HepG2 (cell line): ENCODE results near the gene PLA2R1.

Experiments used
- CTCF ChIP-seq: sonication (generic); formaldehyde crosslinking; IDR thresholded peaks from 2 replicates; pipeline ENCODE4 v1.5.0; 2020; ENCODE audit warnings: mild to moderate bottlenecking, missing genetic modification reagents, moderate library complexity
- HBP1 ChIP-seq: IDR thresholded peaks from 2 replicates; pipeline ENCODE4 v1.6.1; 2016; ENCODE audit warnings: low read depth, control low read depth
- SIN3A ChIP-seq: IDR thresholded peaks from 2 replicates; pipeline ENCODE4 v1.6.1; 2011; ENCODE audit warnings: low read depth, mild to moderate bottlenecking, control low read depth, low read length, borderline replicate concordance
- ZNF274 ChIP-seq: sonication (generic); formaldehyde crosslinking; IDR thresholded peaks from 2 replicates; pipeline ENCODE4 v1.5.1; 2020; ENCODE audit warnings: mild to moderate bottlenecking, missing genetic modification reagents
- ZNF296 ChIP-seq: sonication (generic); formaldehyde crosslinking; conservative IDR thresholded peaks from 2 replicates; pipeline ENCODE4 v1.5.0; 2020; ENCODE audit warnings: mild to moderate bottlenecking, missing genetic modification reagents
- ZNF572 ChIP-seq: sonication (generic); formaldehyde crosslinking; IDR thresholded peaks from 2 replicates; pipeline ENCODE4 v1.5.1; 2020; ENCODE audit warnings: mild to moderate bottlenecking, missing genetic modification reagents
- TF ChIP-seq, protein P1 (sequence below): sonication (generic); formaldehyde crosslinking; IDR thresholded peaks from 2 replicates; pipeline ENCODE4 v1.9.0; 2022; ENCODE audit warnings: missing genetic modification reagents, mild to moderate bottlenecking, borderline replicate concordance
- TF ChIP-seq, protein P2 (sequence below): sonication (generic); formaldehyde crosslinking; IDR thresholded peaks from 2 replicates; pipeline ENCODE4 v1.4.0; 2020; ENCODE audit warnings: low read depth, mild to moderate bottlenecking, missing genetic modification reagents

GRCh38 chr2:160010361-160011145 is 51.9 kb downstream of the PLA2R1 start:
- TF ChIP-seq HBP1 (no peak), ZNF296 (CRISPR knock-in tag) (no peak), CTCF (no peak), ZNF572 (CRISPR knock-in tag) (no peak), SIN3A (no peak), ZNF274 (CRISPR knock-in tag) (no peak)
- TF ChIP-seq, protein P1, sequence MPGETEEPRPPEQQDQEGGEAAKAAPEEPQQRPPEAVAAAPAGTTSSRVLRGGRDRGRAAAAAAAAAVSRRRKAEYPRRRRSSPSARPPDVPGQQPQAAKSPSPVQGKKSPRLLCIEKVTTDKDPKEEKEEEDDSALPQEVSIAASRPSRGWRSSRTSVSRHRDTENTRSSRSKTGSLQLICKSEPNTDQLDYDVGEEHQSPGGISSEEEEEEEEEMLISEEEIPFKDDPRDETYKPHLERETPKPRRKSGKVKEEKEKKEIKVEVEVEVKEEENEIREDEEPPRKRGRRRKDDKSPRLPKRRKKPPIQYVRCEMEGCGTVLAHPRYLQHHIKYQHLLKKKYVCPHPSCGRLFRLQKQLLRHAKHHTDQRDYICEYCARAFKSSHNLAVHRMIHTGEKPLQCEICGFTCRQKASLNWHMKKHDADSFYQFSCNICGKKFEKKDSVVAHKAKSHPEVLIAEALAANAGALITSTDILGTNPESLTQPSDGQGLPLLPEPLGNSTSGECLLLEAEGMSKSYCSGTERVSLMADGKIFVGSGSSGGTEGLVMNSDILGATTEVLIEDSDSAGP (CRISPR knock-in tag): no peak
- TF ChIP-seq, protein P2, sequence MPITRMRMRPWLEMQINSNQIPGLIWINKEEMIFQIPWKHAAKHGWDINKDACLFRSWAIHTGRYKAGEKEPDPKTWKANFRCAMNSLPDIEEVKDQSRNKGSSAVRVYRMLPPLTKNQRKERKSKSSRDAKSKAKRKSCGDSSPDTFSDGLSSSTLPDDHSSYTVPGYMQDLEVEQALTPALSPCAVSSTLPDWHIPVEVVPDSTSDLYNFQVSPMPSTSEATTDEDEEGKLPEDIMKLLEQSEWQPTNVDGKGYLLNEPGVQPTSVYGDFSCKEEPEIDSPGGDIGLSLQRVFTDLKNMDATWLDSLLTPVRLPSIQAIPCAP (CRISPR knock-in tag): no peak
